Neural cell (in vitro differentiated cells): ENCODE results near the gene ITGB3BP.

Experiments used
- EP300 ChIP-seq: fragments of 450-650 bp; conservative IDR thresholded peaks from 2 replicates; pipeline ENCODE4 v1.6.1; 2014; ENCODE audit warnings: antibody characterized with exemption, mild to moderate bottlenecking, moderate library complexity; ENCODE audit not compliant: poor library complexity, severe bottlenecking
- TF ChIP-seq, protein P1 (sequence below): fragments of 450-650 bp; IDR thresholded peaks from 2 replicates; pipeline ENCODE4 v1.5.1; 2014; ENCODE audit warnings: antibody characterized with exemption, mild to moderate bottlenecking, moderate library complexity; ENCODE audit not compliant: poor library complexity, severe bottlenecking

DNA sequence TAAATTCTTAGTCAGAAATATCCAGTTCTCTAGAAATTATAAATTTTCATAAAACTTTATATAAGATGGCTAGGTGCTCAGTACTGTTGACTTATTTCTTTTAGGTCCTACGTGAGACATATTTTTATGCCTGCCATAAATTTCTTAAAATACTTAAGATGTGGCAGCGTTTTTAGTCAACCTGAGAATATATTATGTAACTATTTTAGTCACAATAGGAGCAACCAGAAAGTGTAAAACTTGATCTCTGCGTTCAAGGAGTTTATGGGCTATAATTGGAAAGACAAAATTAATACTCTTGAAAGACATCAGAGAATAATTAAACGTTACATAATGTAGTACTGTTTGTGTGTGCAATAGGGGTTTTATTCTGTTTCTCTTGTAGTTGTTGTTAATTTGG is 46.0 kb upstream of the ITGB3BP start:
- no peak for TF ChIP-seq EP300
- TF ChIP-seq, protein P1, sequence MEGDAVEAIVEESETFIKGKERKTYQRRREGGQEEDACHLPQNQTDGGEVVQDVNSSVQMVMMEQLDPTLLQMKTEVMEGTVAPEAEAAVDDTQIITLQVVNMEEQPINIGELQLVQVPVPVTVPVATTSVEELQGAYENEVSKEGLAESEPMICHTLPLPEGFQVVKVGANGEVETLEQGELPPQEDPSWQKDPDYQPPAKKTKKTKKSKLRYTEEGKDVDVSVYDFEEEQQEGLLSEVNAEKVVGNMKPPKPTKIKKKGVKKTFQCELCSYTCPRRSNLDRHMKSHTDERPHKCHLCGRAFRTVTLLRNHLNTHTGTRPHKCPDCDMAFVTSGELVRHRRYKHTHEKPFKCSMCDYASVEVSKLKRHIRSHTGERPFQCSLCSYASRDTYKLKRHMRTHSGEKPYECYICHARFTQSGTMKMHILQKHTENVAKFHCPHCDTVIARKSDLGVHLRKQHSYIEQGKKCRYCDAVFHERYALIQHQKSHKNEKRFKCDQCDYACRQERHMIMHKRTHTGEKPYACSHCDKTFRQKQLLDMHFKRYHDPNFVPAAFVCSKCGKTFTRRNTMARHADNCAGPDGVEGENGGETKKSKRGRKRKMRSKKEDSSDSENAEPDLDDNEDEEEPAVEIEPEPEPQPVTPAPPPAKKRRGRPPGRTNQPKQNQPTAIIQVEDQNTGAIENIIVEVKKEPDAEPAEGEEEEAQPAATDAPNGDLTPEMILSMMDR: no peak
